HG02981 (cell line): ENCODE measurements around the gene LMO2.
"Not testable (repeated sequence)": the region's sequence is repeated elsewhere in the genome, so short reads cannot be mapped to it uniquely, and the experiment has no call there.

Experiments
- ATAC-seq: cut with Tn5 transposase; IDR thresholded peaks from one replicate; pipeline ENCODE4 v1.9.1; 2021; ENCODE audit warnings: mild to moderate bottlenecking, moderate library complexity; ENCODE audit not compliant: unreplicated experiment

Gene LMO2

GRCh38 chr11:33829430-33830141 is 62.3 kb downstream of the LMO2 start:
- peak; percentile 72 for ATAC-seq

- no peak for ATAC-seq
Observed at GRCh38 chr11:33828604-33829429, 63.1 kb downstream of the LMO2 start.

- no peak for ATAC-seq
Observed at GRCh38 chr11:33827206-33827605, 64.7 kb downstream of the LMO2 start.

GRCh38 chr11:33825854-33826560 is 65.9 kb downstream of the LMO2 start:
- ATAC-seq = no peak

- not testable (repeated sequence) for ATAC-seq
Observed at GRCh38 chr11:33822981-33823380, 68.9 kb downstream of the LMO2 start.

- ATAC-seq = no peak
Observed at GRCh38 chr11:33819278-33820035, 72.4 kb downstream of the LMO2 start.
